HepG2 (cell line): Measurements from ENCODE around the gene MN1.

Experiments used
- BHLHE40 ChIP-seq: IDR thresholded peaks from 2 replicates; pipeline ENCODE4 v1.6.1; 2011; ENCODE audit warnings: low read length, improper control_type of control experiment
- CHD4 ChIP-seq: fragments of 200-600 bp; sonication (generic); IDR thresholded peaks from 2 replicates; pipeline ENCODE4 v1.7.0; 2017; ENCODE audit warnings: mild to moderate bottlenecking, low read length, borderline replicate concordance
- KDM1A ChIP-seq: IDR thresholded peaks from 2 replicates; pipeline ENCODE4 v1.6.1; 2016; ENCODE audit warnings: missing compliant biosample characterization
- MYC ChIP-seq: sonication (generic); formaldehyde crosslinking; IDR thresholded peaks from 2 replicates; pipeline ENCODE4 v1.9.0; 2021; ENCODE audit warnings: missing genetic modification reagents, borderline replicate concordance
- PLRG1 ChIP-seq: fragments of 450-650 bp; conservative IDR thresholded peaks from 2 replicates; pipeline ENCODE4 v1.6.1; 2016
- RNF2 ChIP-seq: fragments of 450-650 bp; conservative IDR thresholded peaks from 2 replicates; pipeline ENCODE4 v1.6.1; 2016; ENCODE audit warnings: low read depth
- TAF15 ChIP-seq: fragments of 200-400 bp; formaldehyde crosslinking; IDR thresholded peaks from one replicate; pipeline ENCODE4 v1.6.1; 2018; ENCODE audit warnings: mild to moderate bottlenecking, low read depth, low read length; ENCODE audit not compliant: poor library complexity, severe bottlenecking
- TF ChIP-seq, protein P1 (sequence below): sonication (generic); formaldehyde crosslinking; IDR thresholded peaks from 2 replicates; pipeline ENCODE4 v1.8.1; 2023; ENCODE audit warnings: mild to moderate bottlenecking, missing genetic modification reagents

DNA sequence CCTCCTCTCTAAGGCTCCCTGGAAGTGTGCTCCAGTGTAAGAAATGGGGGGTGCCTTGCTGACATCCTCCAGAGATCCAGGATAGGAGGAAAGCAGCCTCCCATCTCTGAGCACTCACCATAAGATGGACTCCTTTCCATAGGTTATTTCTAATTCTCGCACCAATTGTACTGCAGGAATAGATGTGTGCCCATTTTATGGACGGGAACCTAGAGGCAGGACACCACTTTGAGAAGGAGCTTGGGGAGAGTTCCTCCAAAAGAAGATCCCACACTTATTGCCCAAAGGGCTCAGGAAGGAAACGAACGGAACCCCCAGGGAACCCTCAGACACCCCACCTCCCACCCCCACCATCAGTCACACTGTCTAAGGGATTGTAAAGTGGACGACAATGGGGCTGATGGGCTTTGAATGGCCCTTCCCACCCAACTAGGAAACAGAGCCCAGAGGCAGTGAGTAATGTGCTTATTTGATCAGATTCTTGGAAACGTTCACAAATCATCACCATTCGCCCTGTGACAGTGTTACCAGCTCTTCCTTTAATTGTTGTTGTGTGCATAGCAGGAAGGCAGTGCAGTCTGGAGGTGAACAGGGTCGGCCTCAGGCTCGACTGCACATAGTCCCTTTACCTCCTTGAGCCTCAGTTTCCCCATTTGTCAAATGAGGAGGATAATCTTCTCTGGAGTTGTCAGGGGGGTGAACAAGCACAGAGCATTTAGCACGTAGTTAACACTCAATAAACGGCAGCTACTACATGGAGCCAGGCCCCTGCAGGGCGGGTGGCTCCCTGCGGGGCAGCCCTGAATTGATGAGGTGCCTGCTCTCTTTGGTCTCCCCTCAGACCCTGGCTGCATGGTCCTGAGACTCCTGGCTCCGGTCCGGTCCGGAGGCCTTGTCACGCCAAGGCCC lies 8.4 kb upstream of the MN1 start:
- TF ChIP-seq PLRG1 (no peak), CHD4 (no peak), TAF15 (no peak), BHLHE40 (no peak), MYC (CRISPR knock-in tag) (no peak), RNF2 (no peak), KDM1A (CRISPR knock-in tag) (no peak)
- TF ChIP-seq, protein P1, sequence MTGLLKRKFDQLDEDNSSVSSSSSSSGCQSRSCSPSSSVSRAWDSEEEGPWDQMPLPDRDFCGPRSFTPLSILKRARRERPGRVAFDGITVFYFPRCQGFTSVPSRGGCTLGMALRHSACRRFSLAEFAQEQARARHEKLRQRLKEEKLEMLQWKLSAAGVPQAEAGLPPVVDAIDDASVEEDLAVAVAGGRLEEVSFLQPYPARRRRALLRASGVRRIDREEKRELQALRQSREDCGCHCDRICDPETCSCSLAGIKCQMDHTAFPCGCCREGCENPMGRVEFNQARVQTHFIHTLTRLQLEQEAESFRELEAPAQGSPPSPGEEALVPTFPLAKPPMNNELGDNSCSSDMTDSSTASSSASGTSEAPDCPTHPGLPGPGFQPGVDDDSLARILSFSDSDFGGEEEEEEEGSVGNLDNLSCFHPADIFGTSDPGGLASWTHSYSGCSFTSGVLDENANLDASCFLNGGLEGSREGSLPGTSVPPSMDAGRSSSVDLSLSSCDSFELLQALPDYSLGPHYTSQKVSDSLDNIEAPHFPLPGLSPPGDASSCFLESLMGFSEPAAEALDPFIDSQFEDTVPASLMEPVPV (CRISPR knock-in tag), result no peak
